K562 (cell line): ENCODE data around the gene ANKS4B. TPM values are rescaled to one million over a fixed set of nuclear protein-coding genes. Genes with fewer than 3 reads are reported as not detected.

ENCODE experiments used
- ATAC-seq: fragments of 200-7000 bp; cut with Tn5 transposase; 3 replicates; pipeline ENCODE4 v1.9.1; 2020; ENCODE audit warnings: moderate library complexity
- BruUV-seq: library from RNA; stranded (reverse); fragments of 400-500 nt; replicated peaks from 2 replicates; lab custom pipeline; 2021; lab: Mats Ljungman, UMichigan
- CTCF ChIA-PET: fragments of 300-600 bp; formaldehyde crosslinking; extraction: SDS; loops from one replicate; lab custom pipeline; 2021; ENCODE audit warnings: low intra/inter-chr PET ratio; lab: Yijun Ruan, JAX
- POLR2A ChIA-PET: fragments of 300-600, 350-650 bp; sonication (Branson Sonifier 250); formaldehyde crosslinking; extraction: SDS; loops from one replicate; lab custom pipeline; 2021; ENCODE audit warnings: antibody characterized with exemption, inconsistent platforms; lab: Yijun Ruan, JAX
- DNase-seq, 4 experiments: peaks; one replicate each; pipeline versions ENCODE4 v3.0.0 to v3.0.0-alpha.2; 2011 to 2018; ENCODE audit warnings: low spot score in 3 of 4, mixed read lengths in 3 of 4; ENCODE audit errors: extremely low read depth in 1 of 4
- FAIRE-seq: peaks from 2 replicates; lab custom pipeline; 2011; peaks lifted over from hg19 to GRCh38; lab: Jason Lieb, UNC
- H2AFZ ChIP-seq: 2 replicates; pipeline ENCODE4 v1.6.0; 2011; ENCODE audit warnings: low read depth, low read length, control low read depth, inconsistent platforms
- H3K27ac ChIP-seq: fragments of 200-600 bp; 3 replicates; pipeline ENCODE4 v1.8.0; 2011; ENCODE audit warnings: low read depth, mild to moderate bottlenecking, control low read depth, inconsistent platforms, low read length, moderate library complexity, mixed read lengths; ENCODE audit errors: extremely low read depth
- H3K27me3 ChIP-seq, 2 experiments: fragments of 300-600 bp in 1 of 2; 2 replicates in 1 of 2; 3 replicates in 1 of 2; pipeline versions ENCODE4 v1.6.0 to v1.8.0; 2011; ENCODE audit warnings: inconsistent platforms in 2 of 2, low read length in 2 of 2, mild to moderate bottlenecking in 1 of 2, mixed read lengths in 1 of 2, moderate library complexity in 1 of 2; ENCODE audit not compliant: control insufficient read depth in 2 of 2, insufficient read depth in 2 of 2
- H3K36me3 ChIP-seq: fragments of 300-600 bp; 3 replicates; pipeline ENCODE4 v1.8.0; 2011; ENCODE audit warnings: mild to moderate bottlenecking, low read length, inconsistent platforms; ENCODE audit not compliant: control insufficient read depth, insufficient read depth
- H3K4me1 ChIP-seq, 2 experiments: fragments of 200-600 bp in 1 of 2; replicated peaks in 1 of 2; 2 replicates in 1 of 2; 3 replicates in 1 of 2; pipeline versions ENCODE4 v1.5.1 to v1.8.0; 2011; ENCODE audit warnings: inconsistent platforms in 2 of 2, low read length in 2 of 2, mild to moderate bottlenecking in 1 of 2, mixed read lengths in 1 of 2, moderate library complexity in 1 of 2; ENCODE audit not compliant: control insufficient read depth in 2 of 2, insufficient read depth in 2 of 2
- H3K4me2 ChIP-seq: 2 replicates; pipeline ENCODE4 v1.6.1; 2011; ENCODE audit warnings: low read length, control low read depth, inconsistent platforms, mixed read lengths; ENCODE audit not compliant: insufficient read depth
- H3K4me3 ChIP-seq: fragments of 200-600 bp; sonication (generic), shearing (Covaris generic); 2 replicates; pipeline ENCODE4 v1.5.1; 2016; ENCODE audit warnings: control low read depth, inconsistent platforms
- H3K79me2 ChIP-seq: fragments of 200-600 bp; 3 replicates; pipeline ENCODE4 v1.8.0; 2011; ENCODE audit warnings: low read length, inconsistent platforms; ENCODE audit not compliant: control insufficient read depth, insufficient read depth
- H3K9ac ChIP-seq, 2 experiments: 2 replicates each; pipeline versions ENCODE4 v1.6.0 to v1.6.1; 2011; ENCODE audit warnings: low read depth in 2 of 2, low read length in 2 of 2, control low read depth in 1 of 2, inconsistent platforms in 1 of 2, mild to moderate bottlenecking in 1 of 2, mixed read lengths in 1 of 2; ENCODE audit not compliant: insufficient read depth in 1 of 2
- H3K9me1 ChIP-seq: one replicate; pipeline ENCODE4 v1.6.0; 2011; ENCODE audit warnings: inconsistent platforms, mild to moderate bottlenecking, low read length, moderate library complexity; ENCODE audit not compliant: control insufficient read depth, insufficient read depth
- H3K9me3 ChIP-seq: replicated peaks from 2 replicates; pipeline ENCODE4 v1.5.1; 2011; ENCODE audit warnings: low read depth, low read length, inconsistent platforms; ENCODE audit not compliant: control insufficient read depth, insufficient read depth
- H4K20me1 ChIP-seq: replicated peaks from 2 replicates; pipeline ENCODE4 v1.6.1; 2011; ENCODE audit warnings: low read length, inconsistent platforms, mixed read lengths; ENCODE audit not compliant: control insufficient read depth, insufficient read depth
- ATF1 ChIP-seq, 2 experiments: fragments of 450-650 bp in 1 of 2; IDR thresholded peaks; 2 replicates each; pipeline ENCODE4 v1.6.1; 2016; ENCODE audit warnings: missing compliant biosample characterization in 1 of 2, missing genetic modification characterization in 1 of 2
- CBFA2T3 ChIP-seq: fragments of 450-650 bp; IDR thresholded peaks from 2 replicates; pipeline ENCODE4 v1.6.1; 2017
- EP300 ChIP-seq: IDR thresholded peaks from 2 replicates; pipeline ENCODE4 v1.6.1; 2012; ENCODE audit warnings: low read length, improper control_type of control experiment
- FOXJ2 ChIP-seq: fragments of 200-800 bp; sonication (Bioruptor generic); IDR thresholded peaks from 2 replicates; pipeline ENCODE4 v1.6.1; 2016; ENCODE audit warnings: missing genetic modification characterization, missing compliant biosample characterization
- KLF16 ChIP-seq: IDR thresholded peaks from 2 replicates; pipeline ENCODE4 v1.6.1; 2016; ENCODE audit warnings: antibody characterized with exemption
- MTA2 ChIP-seq: fragments of 450-650 bp; IDR thresholded peaks from 2 replicates; pipeline ENCODE4 v1.6.1; 2016; ENCODE audit warnings: low read depth
- RCOR1 ChIP-seq, 2 experiments: IDR thresholded peaks; 2 replicates each; pipeline ENCODE4 v1.6.1; 2012; ENCODE audit warnings: low read depth in 2 of 2, low read length in 2 of 2, borderline replicate concordance in 1 of 2, improper control_type of control experiment in 1 of 2
- SMARCA4 ChIP-seq: fragments of 450-650 bp; IDR thresholded peaks from 2 replicates; pipeline ENCODE4 v1.6.1; 2016
- SOX6 ChIP-seq: fragments of 450-650 bp; IDR thresholded peaks from 2 replicates; pipeline ENCODE4 v1.6.1; 2014; ENCODE audit warnings: mild to moderate bottlenecking
- TCF3 ChIP-seq: sonication (generic); formaldehyde crosslinking; IDR thresholded peaks from 2 replicates; pipeline ENCODE4 v1.4.0; 2020; ENCODE audit warnings: mild to moderate bottlenecking, missing genetic modification reagents
- TEAD1 ChIP-seq, 2 experiments: fragments of 450-650 bp in 1 of 2; sonication (generic) in 1 of 2; formaldehyde crosslinking; IDR thresholded peaks; 2 replicates each; pipeline versions ENCODE4 v1.4.0 to v1.8.0; 2020 to 2022; ENCODE audit warnings: mild to moderate bottlenecking in 2 of 2, missing genetic modification reagents in 1 of 2
- WGBS: fragments of 100-300 bp; shearing (Covaris generic); methylation state at CpG from one replicate; pipeline ENCODE4 v1.1.6; 2016; ENCODE audit warnings: low coverage, mixed read lengths; ENCODE audit not compliant: insufficient coverage; ENCODE audit errors: missing lambda C conversion rate; 5-methylcytosine and 5-hydroxymethylcytosine counted together
- in situ Hi-C: fragments of 300-500 bp; cut with MboI; formaldehyde crosslinking; loops from 4 replicates; pipeline ENCODE4 v1.15.0; 2018; ENCODE audit warnings: inconsistent platforms, mixed read lengths
- intact Hi-C: fragments of 100-400 bp; cut with micrococcal nuclease; formaldehyde crosslinking; loops from 2 replicates; pipeline ENCODE4 v1.14.2; 2022
- polyA plus RNA-seq, 8 experiments: library from polyadenylated mRNA; depleted of rRNA in 4 of 8; stranded (reverse) in 5 of 8; unstranded in 3 of 8; fragments of >200 nt; fragmentation: Nextera tagmentation in 2 of 8; fragmentation: Illumina TruSeq in 1 of 8; extraction: Ambion mirVana in 2 of 8; extraction: Trizol in 1 of 8; gene quantifications; 2 replicates each; pipeline versions ENCODE4 v1.2.1 to v1.2.3, GENCODE V29; 2011 to 2014; ENCODE audit warnings: inconsistent platforms in 1 of 8, missing spikeins in 1 of 8
- total RNA-seq, 7 experiments: library from RNA; depleted of rRNA in 6 of 7; stranded (reverse); fragments of >200 nt in 6 of 7; fragmentation: Illumina TruSeq in 2 of 7; extraction: Trizol in 2 of 7; gene quantifications; 2 replicates each; pipeline versions ENCODE4 v1.2.1 to v1.2.3, GENCODE V29; 2011 to 2021; ENCODE audit warnings: low replicate concordance in 1 of 7
- TF ChIP-seq, protein P1 (sequence below): fragments of 450-650 bp; formaldehyde crosslinking; IDR thresholded peaks from 2 replicates; pipeline ENCODE4 v1.4.0; 2022; ENCODE audit warnings: missing genetic modification characterization
- TF ChIP-seq, protein P2 (sequence below), 2 experiments: fragments of 450-650 bp; formaldehyde crosslinking in 1 of 2; IDR thresholded peaks; 2 replicates each; pipeline versions ENCODE4 v1.4.0 to v1.6.1; 2014 to 2020; ENCODE audit warnings: mild to moderate bottlenecking in 2 of 2, borderline replicate concordance in 1 of 2, low read depth in 1 of 2

The ANKS4B gene
- total and polyA plus RNA-seq, 9 of the 15 experiments (the other 6 are each of a cell fraction or from before 2014, with no cell fraction given): not detected

DNA sequence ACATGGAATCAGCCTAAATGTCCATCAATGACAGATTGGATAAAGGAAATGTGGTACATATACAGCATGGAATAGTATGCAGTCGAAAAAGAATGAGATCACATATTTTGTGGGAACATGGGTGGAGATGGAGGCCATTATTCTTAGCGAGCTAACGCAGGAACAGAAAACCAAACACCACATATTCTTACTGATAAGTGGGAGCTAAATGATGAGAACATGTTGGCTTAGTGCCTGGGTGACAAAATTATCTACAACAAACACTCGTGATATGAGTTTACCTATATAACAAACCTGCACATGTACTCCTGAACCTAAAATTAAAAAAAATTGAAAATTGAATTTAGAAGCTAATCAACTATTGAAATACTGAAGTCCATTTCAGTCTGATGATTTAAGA is 6.1 kb downstream of the ANKS4B start:
- no peak overlapping the region for H3K4me3 ChIP-seq
- FAIRE-seq (no peak), DNase-seq (peak in 1 of 4 experiments; percentile 47), ATAC-seq (no peak; the same call in 2 of the 3 replicates)
- no peaks in the 10 kb centered on the region for H3K9me3 ChIP-seq
- no TSS peak for BruUV-seq
- H4K20me1 ChIP-seq: no peaks in the 10 kb centered on the region
- H2AFZ ChIP-seq: 0 out of 2 replicates have a peak overlapping the region, but pooled peaks have one; percentile 15
- intact Hi-C loops (no loop called here), in situ Hi-C loops (no loop called here)
- H3K4me2 ChIP-seq: peak overlapping the region; percentile 63; the same call in 1 of the 2 replicates
- H3K27ac ChIP-seq: no peak overlapping the region; the same call in 2 of the 3 replicates
- no peak overlapping the region for H3K9ac ChIP-seq
- CTCF ChIA-PET: no interaction called here
- no peaks in the 10 kb centered on the region; a peak in 1 of 5 replicates for H3K27me3 ChIP-seq
- 3% methylated on average over 4 of the region's 4 CpGs for WGBS
- H3K4me1 ChIP-seq: peaks cover 9 to 14% of the 10 kb centered on the region in 2 experiments; a peak in 4 of 5 replicates
- no peaks in the 10 kb centered on the region for H3K9me1 ChIP-seq
- no peaks in the 10 kb centered on the region for H3K36me3 ChIP-seq
- POLR2A ChIA-PET: interaction anchor here (0.8 to 1.5 kb wide), 4 partner anchors 9 to 21 kb away, joined by 3 to 4 read pairs (median 3); no protein-coding TSS in a partner anchor
- H3K79me2 ChIP-seq: no peaks in the 10 kb centered on the region
- TF ChIP-seq SOX6: 0 out of 2 replicates have a peak, but pooled peaks have one; percentile 14
- TF ChIP-seq, protein P1, sequence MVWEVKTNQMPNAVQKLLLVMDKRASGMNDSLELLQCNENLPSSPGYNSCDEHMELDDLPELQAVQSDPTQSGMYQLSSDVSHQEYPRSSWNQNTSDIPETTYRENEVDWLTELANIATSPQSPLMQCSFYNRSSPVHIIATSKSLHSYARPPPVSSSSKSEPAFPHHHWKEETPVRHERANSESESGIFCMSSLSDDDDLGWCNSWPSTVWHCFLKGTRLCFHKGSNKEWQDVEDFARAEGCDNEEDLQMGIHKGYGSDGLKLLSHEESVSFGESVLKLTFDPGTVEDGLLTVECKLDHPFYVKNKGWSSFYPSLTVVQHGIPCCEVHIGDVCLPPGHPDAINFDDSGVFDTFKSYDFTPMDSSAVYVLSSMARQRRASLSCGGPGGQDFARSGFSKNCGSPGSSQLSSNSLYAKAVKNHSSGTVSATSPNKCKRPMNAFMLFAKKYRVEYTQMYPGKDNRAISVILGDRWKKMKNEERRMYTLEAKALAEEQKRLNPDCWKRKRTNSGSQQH: no peak
- 0 out of 2 replicates have a peak, but pooled peaks have one; percentile 25 for TF ChIP-seq EP300
- peak; percentile 49; the same call in 1 of the 2 replicates for TF ChIP-seq SMARCA4
- 0 out of 2 replicates have a peak, but pooled peaks have one; percentile 11 for TF ChIP-seq MTA2
- no peak for TF ChIP-seq TEAD1 (CRISPR knock-in tag; IDR thresholded peaks at IDR 0.05)
- TF ChIP-seq TCF3 (CRISPR knock-in tag): peak; percentile 62
- TF ChIP-seq RCOR1 (IDR thresholded peaks at IDR 0.05; ENCODE audit: borderline replicate concordance in 1 of 2, low read depth in 2 of 2, low read length in 2 of 2): peak in 1 of 2 experiments; percentile 29; a peak in 1 of 4 replicates
- TF ChIP-seq FOXJ2 (tag): 0 out of 2 replicates have a peak, but pooled peaks have one; percentile 31
- TF ChIP-seq ATF1 (CRISPR knock-in tag; IDR thresholded peaks at IDR 0.05): no peak
- TF ChIP-seq ATF1 (tag; IDR thresholded peaks at IDR 0.05): 0 out of 2 replicates have a peak, but pooled peaks have one; percentile 20
- no peak for TF ChIP-seq KLF16
- TF ChIP-seq, protein P2, sequence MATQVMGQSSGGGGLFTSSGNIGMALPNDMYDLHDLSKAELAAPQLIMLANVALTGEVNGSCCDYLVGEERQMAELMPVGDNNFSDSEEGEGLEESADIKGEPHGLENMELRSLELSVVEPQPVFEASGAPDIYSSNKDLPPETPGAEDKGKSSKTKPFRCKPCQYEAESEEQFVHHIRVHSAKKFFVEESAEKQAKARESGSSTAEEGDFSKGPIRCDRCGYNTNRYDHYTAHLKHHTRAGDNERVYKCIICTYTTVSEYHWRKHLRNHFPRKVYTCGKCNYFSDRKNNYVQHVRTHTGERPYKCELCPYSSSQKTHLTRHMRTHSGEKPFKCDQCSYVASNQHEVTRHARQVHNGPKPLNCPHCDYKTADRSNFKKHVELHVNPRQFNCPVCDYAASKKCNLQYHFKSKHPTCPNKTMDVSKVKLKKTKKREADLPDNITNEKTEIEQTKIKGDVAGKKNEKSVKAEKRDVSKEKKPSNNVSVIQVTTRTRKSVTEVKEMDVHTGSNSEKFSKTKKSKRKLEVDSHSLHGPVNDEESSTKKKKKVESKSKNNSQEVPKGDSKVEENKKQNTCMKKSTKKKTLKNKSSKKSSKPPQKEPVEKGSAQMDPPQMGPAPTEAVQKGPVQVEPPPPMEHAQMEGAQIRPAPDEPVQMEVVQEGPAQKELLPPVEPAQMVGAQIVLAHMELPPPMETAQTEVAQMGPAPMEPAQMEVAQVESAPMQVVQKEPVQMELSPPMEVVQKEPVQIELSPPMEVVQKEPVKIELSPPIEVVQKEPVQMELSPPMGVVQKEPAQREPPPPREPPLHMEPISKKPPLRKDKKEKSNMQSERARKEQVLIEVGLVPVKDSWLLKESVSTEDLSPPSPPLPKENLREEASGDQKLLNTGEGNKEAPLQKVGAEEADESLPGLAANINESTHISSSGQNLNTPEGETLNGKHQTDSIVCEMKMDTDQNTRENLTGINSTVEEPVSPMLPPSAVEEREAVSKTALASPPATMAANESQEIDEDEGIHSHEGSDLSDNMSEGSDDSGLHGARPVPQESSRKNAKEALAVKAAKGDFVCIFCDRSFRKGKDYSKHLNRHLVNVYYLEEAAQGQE (IDR thresholded peaks at IDR 0.05; ENCODE audit: borderline replicate concordance): no peak
- TF ChIP-seq, protein P2 (CRISPR knock-in tag; IDR thresholded peaks at IDR 0.05; ENCODE audit: low read depth): no peak
- peak; percentile 56 for TF ChIP-seq CBFA2T3
